HG03135 (cell line): ENCODE results near the gene HGF.

ENCODE experiments used
- ATAC-seq: cut with Tn5 transposase; IDR thresholded peaks from one replicate; pipeline ENCODE4 v1.9.1; 2021; ENCODE audit warnings: mild to moderate bottlenecking, moderate library complexity; ENCODE audit not compliant: unreplicated experiment

HGF gene

DNA sequence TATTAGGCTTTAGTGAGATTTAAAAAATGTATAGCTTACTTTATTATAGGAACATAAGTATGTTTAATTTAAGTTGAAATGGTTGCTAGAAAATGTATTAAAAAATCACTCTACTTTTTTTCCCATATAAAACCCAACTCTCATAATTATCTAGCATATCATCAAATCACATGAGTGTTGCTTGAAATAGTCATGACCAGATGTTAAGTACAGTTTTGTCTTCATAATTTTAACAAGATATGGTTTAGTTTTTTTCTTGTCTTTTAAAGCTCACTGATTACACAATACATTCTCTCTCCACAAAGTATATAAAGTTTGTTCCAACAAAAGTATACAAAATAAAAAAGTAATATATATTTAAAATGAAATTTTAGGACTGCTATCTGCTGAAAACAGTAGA, 82.8 kb downstream of the HGF start:
- no peak for ATAC-seq

DNA sequence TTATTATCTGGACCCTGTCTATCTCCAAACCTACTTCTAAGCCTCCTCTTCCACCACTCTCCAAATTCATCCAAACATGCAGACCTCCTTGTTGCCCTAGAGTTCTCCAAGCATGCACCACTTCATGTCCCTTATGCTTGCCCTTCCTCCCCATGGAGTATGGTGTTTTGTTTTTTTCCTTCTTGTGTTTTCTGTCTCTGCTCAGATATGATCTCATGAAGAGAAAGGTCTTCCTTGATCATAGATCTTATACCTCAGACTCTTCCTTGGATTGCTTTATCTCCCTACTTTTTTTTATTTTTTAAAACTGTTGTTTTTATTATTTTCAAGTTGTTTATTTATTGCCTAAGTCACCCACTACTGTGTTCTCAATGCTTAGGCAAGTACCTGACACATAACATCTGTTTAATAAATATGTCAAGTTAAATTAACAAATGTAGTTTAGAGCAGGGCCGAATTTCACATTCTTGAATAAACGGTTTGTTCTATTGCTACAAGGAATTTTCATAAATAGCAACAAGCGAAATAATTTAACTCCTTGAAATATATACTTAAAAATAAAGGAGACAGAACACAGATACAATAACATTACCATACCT, 84.5 kb downstream of the HGF start:
- ATAC-seq = peak; percentile 23

DNA sequence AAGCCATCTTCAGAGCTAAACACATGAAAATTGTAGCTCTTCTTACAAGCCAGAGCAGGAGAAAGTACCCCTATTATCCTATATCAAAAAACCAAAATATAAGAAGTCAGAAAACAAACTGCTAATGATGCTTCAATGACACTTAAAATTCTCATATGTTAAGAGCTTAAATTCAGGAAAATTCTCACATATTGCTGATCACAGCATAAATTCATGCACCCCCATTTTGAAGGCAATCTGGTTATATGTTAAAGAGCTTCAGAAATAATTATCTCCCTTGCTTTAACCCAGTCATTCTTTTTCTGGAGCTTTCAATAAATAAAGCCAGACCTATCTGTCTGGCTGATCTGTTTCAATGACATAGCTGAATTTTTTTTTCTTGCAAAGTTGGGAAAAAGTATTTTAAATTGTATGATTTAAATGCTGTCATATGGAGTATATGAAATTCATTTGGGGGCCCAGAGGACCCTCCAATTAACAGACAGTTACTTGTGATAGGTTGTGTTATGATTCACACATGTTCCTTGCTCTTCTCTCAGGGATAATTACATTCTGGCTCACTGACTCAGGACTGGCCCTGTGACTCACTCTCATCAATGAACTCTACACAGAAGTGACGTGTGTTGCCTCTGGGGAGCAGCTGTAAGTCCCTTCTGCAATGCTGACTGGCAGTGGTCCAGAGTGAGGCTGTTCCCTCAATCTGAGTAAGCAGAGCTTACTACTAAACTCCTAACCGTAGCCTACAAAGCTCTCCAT, 85.2 kb downstream of the HGF start:
- ATAC-seq = peak; percentile 84

DNA sequence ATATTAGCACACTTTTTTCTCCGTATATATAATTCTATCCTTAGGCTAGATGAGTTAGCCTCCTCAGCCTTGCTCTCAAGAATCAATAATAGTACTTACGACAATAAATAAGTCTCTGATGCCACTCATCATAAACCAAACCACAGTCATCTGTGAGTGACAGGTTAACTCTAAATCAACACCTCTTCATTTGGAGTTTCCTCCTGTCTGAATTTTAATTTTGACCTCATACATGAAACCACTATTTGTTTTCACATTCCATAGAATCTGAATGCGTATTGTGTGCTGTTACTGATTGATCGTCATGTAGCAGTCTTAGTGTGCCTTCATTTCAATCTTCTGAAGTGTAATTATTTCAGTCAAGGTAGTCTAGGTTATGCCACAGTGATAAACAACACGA, 85.8 kb downstream of the HGF start:
- ATAC-seq = no peak

DNA sequence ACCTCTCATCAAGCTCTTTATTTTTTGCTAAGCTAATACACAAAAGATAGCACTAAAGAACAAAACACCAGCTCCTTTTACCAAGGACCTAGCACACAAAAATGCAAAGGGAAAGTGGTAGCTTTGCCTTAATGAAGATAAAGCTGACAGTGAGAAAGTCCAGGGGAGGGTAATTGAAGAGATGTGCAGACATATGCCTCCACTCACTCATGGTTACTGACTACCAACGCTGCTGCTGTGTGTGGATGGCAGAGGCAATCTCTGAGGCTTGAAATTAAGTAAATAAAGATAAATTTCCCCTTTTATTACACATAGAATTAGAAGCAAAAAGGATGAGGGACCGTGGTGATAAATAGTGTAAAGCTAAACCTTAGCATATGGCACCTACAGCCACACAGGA, 87.0 kb downstream of the HGF start:
- no peak for ATAC-seq

DNA sequence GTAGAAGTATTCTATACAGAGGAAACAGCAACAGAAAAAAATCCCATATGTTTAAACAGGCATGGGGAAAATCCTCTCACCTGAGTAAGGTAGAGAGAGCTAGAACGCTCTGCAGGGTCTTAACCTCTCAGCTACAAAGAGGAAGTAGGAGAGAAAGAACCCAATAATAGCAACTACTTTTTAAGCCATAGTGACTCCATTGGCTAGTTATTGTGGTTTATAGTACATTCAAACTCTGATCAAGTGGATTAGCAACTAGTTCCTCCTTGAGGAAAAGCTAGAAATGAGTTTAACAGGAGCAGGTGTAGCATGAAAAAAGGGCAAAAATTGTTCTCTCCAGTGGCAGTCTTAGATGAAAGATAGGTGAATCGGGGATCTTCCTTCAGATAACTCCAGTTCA, 89.7 kb downstream of the HGF start:
- ATAC-seq = no peak

DNA sequence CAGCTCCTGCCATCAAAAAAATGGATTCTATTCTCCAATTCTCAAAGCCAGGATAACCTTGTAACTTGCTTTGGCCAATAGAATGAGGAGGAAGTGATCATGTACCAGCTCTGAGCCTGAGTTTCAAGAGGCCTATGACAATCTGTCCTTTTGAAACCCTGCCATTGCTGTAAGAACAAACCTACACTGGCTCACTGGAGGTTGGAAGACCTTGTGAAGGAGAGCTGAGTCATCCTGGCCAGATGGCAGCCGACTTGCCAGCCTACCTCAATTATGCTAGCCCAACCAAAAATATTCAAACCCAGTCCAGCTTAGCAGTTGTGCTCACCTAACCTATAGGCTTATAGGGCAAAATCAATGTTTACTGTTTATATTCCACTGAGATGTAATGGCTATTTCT, 93.0 kb downstream of the HGF start:
- no peak for ATAC-seq

DNA sequence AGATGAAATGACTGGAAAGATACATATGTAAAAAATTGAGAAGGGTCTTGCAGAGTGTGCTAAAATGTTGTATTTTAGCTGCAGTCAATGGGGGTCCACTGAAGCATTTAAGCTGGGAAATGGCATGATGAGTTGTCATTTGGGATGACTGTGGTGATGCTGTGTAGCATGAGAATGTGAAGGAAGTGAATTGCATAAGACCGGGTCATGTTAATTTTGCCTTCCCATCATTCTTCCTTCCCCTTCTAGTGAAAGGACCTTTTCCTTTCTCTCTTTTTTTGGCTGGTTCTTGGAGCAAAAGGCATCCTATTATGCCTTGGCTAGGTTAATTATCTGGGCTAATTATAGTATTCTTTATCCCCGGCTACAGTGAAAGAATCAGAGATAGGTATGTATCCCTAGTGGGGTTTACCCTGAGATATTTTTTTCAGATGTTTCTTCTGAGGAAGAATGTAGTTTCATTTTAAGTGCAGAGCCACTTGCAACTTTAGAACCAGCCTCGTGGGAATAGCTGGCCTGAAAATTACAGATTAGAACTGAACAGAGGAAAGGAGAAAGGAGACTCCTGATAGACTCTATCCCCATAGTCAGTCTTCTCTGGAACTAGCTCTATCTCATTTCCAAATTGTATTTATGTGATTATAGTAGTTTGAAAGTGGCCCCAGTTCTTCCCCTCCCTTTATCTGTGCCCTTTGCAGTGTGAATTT, 93.6 kb downstream of the HGF start:
- no peak for ATAC-seq

DNA sequence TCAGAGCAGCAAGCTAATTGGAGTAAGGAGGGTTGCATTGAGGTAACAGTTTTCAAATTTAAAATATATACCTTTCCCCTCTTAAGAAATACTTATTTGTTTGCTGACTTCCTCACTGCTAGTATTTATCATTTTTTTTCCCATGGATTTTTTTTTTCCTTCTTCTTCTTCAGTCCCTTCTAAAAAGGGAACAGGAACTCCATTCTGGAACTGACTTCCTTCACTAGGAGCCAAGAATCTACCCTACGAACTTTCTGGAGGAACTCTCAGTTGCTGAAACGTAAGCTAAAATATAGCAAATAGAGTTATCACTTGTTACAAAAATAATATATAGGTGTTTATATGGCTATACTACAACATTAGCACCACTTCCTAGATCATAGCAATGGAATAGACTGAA, 95.4 kb downstream of the HGF start:
- no peak for ATAC-seq

DNA sequence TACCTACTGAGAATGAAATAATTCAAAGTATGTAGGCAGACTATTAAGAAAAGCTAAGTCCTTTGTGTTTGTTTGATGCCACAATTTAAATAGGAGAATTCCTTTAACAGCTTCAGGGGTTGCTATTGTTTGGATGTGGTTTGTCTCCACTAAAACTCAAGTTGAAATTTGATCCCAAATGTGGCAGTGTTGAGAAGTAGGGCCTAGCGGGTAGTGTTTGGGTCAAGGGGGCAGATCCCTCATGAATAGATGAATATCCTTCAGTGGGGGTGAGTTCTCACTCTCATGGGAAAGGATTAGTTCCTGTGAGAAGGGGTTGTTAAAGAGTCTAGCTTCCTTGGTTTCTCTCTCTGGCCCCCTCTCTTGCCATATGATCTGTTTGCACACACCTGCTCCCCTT, 97.0 kb downstream of the HGF start:
- no peak for ATAC-seq

DNA sequence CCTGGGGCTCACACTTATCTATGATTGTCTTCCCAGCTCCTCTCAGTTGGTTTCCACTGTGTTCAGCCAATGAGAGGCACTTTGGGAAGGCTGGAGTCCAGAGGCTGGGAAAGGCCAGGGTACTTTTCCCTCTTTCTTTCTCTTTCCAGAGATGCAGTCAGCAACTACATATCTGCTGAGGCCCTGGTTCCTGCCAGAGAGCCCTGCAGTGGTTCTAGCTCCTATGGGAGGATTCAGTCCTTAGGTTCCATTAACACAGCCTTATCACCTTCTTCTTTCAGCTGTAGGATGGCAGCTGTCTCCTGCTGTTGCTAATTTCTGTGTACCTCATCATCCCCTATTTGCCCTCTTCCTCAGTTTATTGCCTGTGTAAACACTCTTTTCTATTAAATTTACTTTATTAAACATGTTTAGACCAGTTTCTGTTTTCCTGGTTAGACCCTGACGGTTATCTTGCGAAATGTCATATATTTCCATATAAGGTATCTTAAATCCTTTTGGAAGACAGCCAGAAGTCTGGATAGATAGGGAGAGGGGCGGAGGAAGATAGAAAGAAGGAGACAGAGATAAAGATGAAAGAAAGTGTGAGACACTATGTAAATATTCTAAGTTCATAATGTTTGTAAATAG, 100.3 kb downstream of the HGF start:
- ATAC-seq = no peak

DNA sequence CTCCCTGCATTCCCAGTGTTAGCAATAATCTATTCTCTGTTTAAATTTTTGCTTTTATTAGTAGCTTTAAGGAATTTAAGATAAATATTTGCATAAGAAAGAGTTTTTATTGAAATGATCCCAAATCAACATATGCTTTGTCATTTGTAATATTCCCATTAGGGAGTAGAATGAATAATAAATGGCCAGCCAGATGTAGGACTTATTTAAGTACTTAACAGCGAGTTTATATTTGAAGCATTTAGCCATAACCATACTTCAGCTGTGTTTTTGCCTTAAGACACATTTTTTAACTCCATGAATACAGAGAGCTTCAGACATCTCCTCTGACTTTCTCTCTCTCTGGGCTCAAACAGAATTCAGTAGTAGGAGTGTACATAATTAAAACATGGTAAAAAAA, 103.6 kb downstream of the HGF start:
- ATAC-seq = no peak

DNA sequence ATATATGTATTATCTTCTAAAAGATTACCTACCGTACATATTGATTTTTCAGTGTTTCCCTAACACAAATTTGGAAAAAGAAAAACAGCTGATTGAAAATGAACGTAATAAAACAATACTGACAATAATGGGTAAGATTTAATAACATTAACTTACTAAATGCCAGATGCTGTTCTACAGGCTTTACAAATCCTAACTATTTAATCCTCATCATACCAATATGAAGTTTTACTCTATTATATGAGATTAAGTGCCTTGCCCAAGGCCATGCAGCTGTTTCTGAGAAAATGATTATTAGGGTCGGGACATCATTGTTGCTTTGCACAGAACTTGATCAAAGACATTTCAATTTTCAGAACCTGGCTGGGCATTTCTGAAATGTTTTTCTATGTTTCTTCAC, 104.6 kb downstream of the HGF start:
- ATAC-seq = no peak

DNA sequence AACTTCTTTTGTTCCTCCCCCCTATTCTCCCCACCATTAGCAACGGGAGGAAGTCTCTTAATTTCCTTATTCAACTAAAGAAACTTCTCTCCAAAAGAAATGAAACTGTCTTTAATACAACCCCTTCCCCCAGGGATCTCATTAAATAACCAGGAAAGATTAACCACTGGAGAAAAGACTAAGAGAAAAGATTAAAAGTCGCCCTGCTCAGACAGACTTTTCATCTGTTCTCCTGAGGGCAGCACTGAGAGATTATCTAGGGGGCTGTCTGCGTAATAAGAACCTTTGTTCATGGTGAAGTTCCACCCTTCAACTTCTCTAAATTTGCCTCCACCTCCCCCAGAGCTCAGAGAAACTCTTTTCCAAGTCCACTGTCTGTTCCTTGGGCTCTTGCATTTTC, 105.5 kb downstream of the HGF start:
- no peak for ATAC-seq

DNA sequence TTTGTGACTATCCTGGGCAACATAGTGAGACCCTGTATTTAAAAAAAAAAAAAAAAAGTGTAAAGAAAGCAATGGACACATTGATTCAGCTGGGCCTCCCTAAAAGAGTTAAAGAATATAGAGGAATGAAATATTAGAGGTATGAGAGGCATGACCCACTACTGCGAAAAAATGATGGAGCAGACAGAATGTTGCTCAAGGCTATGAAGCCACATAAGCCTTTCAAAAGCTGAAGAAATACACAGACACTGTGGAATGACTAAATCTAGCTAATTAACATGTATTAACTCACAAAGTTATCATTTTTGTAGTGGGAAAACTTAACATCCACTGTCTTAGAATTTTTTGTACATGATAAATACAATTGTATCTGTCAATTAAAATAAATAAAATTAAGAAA, 107.3 kb downstream of the HGF start:
- no peak for ATAC-seq

DNA sequence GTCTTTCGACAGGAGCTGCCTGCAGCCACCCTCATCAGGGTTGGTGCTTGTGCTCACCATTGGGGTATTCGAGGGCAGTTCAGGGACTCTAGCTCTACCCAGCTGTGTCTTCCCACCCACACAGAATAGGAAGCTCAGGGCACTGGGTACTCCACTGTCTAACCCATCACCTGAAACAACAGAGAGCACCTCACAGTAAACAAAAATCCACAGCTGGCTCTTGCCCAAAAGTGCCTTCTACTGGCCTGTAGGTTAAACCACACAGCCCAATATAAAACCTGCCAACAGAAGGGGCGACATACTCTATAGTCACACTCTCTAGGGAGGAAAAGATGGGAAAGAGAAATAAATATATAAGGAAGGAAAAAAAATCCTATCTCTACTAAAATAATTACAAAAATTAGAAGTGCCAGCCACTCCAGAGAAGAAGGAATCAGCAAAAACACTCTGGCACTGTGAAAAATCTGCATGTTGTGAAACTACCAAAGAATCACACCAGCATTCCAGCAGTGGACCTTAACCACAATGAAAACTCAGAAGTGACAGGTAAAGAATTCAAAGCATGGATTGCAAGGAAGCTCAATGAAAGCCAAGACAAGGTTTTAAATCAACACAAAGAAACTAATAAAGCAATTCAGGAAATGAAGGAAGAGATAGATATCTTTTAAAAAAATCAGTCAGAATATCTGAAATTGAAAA, 110.0 kb downstream of the HGF start:
- no peak for ATAC-seq

DNA sequence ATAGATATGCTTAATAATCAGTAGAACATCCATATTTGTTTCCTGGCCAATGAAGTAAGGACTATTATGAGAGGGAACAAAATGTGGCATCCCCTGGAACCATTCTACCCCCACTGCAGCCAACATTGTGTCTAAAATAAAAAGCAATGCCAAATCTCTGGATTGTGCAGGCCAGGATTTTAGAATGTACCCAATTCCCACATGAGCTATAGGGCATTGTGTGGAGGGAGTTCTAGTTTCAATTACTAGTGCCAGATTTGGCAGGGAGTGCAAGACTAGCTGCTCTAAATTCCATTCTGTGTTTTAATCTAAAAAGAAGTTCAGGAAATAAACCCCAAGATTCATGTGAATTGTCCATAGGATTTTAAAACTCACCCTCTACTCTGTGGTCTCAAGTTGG, 112.3 kb downstream of the HGF start:
- no peak for ATAC-seq

DNA sequence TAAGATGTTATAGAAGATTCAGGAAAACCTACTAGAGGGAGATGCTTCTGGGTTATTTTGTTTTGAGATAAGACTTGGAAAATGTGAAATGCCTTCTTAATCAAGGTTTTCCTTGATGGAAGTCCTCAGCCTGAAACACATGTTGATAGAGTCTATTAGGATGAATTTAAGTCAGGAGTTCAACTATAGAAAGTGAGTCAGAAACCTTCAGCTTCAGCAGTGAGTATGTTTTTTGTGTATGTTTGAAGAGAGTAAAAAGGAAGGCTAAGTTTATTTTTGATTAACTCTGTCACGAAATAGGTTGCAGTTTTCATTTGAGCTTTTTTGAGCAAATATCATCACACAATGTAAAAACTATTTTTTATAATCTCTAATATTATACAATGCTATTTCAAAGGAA, 114.6 kb downstream of the HGF start:
- no peak for ATAC-seq

DNA sequence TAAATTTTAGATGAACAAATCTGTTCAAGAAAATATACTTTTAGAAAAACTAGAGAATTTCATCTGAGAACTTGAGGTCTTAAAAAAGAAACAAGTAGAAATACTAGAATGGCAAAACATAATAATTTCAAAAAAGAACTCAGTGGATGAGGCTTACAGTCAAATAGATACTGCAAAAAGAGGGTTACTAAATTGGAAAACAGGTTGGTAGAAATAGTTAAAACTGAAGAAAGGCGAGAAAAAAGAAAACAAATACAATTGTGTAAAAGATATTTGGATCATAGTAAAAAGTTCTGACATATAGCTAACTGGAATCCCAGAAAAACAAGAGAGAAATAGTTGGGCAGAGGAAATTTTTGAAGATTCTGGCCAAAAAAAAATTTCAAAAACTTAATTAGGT, 117.6 kb downstream of the HGF start:
- no peak for ATAC-seq
